Measurements from ENCODE around the gene COL4A6. TPM values are rescaled to one million over a fixed set of nuclear protein-coding genes. Genes with fewer than 3 reads are reported as not detected.

Gene COL4A6
- total RNA-seq, 1 donor from 2014 or later: 1.0 TPM

DNA sequence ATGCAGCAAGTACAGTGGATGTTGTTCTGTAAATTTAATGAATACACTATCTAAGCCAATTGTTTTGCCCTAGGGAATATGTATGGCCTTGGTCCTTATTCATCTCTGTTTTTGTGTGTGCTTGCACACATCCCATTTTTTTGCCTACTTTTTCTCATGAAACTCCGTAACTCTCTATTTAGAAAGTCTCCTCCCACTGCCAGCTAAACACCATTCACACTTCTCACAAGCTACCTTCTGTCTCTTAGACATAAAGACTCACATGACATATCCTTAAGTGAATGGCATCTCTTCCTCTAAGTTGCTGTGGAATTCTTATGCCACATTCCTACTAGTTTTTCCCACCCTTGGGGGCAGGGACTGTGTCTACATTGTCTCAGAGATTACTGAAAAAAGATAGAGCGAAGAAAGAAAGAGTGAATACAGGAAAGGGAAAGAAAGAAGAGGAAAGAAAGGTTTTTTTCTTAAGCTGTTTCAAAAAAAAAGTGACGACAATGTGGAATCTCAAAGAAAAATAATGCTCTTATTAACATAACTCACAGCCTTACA, 229.1 kb downstream of the COL4A6 start:
- Histone ChIP-seq H3K4me1 (ENCODE audit: control insufficient read depth in 3 of 3, insufficient read depth in 3 of 3, low read length in 3 of 3) (no peaks in the 10 kb centered on the region), H3K9me3 (ENCODE audit: control insufficient read depth in 3 of 3, low read length in 3 of 3) (no peaks in the 10 kb centered on the region), H3K27me3 (ENCODE audit: control insufficient read depth in 3 of 3, insufficient read depth in 3 of 3, low read length in 3 of 3) (peaks cover 0 to 20% (median 0%) of the 10 kb centered on the region in 3 donors), H3K9ac (ENCODE audit: low read depth in 1 of 3, low read length in 3 of 3) (no peak overlapping the region), H3K27ac (ENCODE audit: low read depth, low read length) (no peak overlapping the region), H3K36me3 (ENCODE audit: control insufficient read depth in 3 of 3, insufficient read depth in 3 of 3, low read length in 3 of 3) (no peaks in the 10 kb centered on the region), H3K4me3 (ENCODE audit: low read length in 3 of 3) (no peak overlapping the region)

DNA sequence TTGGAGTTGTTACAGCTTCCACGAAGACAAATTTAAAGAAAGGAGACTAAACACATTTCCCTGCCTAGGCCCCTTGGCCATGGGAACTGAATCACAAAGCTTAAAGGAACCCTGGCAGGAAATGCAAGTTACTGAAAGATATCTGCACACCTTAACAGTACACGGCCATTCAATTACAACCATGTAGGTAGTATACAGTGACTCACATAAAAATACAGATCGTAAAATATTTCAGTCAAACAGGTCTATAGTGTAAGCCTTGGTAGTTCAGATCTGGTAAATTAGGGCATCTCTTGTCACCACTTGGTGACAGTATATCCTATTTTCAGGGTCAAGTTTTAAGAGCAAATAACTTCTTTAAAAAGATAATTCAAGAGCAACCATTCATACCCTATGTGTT, 234.7 kb downstream of the COL4A6 start:
- Histone ChIP-seq H3K9ac (ENCODE audit: low read depth in 1 of 3, low read length in 3 of 3) (no peak overlapping the region), H3K4me3 (ENCODE audit: low read length in 3 of 3) (no peak overlapping the region), H3K27me3 (ENCODE audit: control insufficient read depth in 3 of 3, insufficient read depth in 3 of 3, low read length in 3 of 3) (peaks cover 0 to 17% (median 0%) of the 10 kb centered on the region in 3 donors), H3K4me1 (ENCODE audit: control insufficient read depth in 3 of 3, insufficient read depth in 3 of 3, low read length in 3 of 3) (no peaks in the 10 kb centered on the region), H3K27ac (ENCODE audit: low read depth, low read length) (no peak overlapping the region), H3K36me3 (ENCODE audit: control insufficient read depth in 3 of 3, insufficient read depth in 3 of 3, low read length in 3 of 3) (no peaks in the 10 kb centered on the region), H3K9me3 (ENCODE audit: control insufficient read depth in 3 of 3, low read length in 3 of 3) (no peaks in the 10 kb centered on the region)

DNA sequence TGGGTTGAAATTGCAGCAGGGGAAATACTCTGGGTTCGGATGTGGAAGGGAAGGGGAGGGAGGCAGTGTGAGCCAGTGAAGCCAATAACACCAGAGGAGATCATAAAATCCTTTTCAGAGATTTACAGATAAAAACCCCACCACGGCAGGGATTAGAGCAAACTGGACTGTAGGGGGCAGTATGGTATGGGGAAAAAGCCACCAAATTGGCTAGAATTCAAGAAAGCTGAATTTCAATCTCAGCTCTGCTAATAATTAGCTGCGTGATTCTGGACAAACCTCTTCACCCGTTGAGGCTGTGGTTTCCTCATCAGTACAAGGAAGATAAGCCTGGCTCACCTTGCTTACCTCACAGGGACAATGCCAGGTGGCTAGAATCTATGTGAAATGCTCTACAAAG, 238.5 kb downstream of the COL4A6 start:
- Histone ChIP-seq H3K4me1 (ENCODE audit: control insufficient read depth in 3 of 3, insufficient read depth in 3 of 3, low read length in 3 of 3) (no peaks in the 10 kb centered on the region), H3K36me3 (ENCODE audit: control insufficient read depth in 3 of 3, insufficient read depth in 3 of 3, low read length in 3 of 3) (no peaks in the 10 kb centered on the region), H3K4me3 (ENCODE audit: low read length in 3 of 3) (no peak overlapping the region), H3K9ac (ENCODE audit: low read depth in 1 of 3, low read length in 3 of 3) (no peak overlapping the region), H3K27me3 (ENCODE audit: control insufficient read depth in 3 of 3, insufficient read depth in 3 of 3, low read length in 3 of 3) (peaks cover 0 to 14% (median 0%) of the 10 kb centered on the region in 3 donors), H3K9me3 (ENCODE audit: control insufficient read depth in 3 of 3, low read length in 3 of 3) (no peaks in the 10 kb centered on the region), H3K27ac (ENCODE audit: low read depth, low read length) (no peak overlapping the region)

DNA sequence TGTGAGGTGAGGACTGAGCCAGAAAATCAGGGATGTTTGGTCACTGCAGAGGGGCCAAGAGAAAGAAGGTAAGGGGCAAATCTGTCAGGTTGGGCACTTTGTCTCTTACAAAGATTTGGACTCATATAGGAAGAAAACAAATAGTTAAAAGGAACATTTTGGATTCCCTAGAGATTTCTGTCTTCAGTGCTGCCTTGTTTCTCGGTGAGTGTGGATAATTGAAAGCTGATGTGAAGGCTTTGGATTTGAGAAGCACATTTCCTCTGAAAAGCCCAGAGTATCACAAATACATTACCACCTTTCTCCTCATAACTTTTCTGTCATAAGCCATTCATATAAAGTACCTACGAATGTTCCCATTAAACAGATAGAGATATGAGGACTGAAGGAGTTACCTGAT, 239.2 kb downstream of the COL4A6 start:
- no peak overlapping the region for H3K9ac ChIP-seq (ENCODE audit: low read depth in 1 of 3, low read length in 3 of 3)
- H3K36me3 ChIP-seq (ENCODE audit: control insufficient read depth in 3 of 3, insufficient read depth in 3 of 3, low read length in 3 of 3): no peaks in the 10 kb centered on the region
- H3K27me3 ChIP-seq (ENCODE audit: control insufficient read depth in 3 of 3, insufficient read depth in 3 of 3, low read length in 3 of 3): peaks cover 0 to 14% (median 0%) of the 10 kb centered on the region in 3 donors
- no peaks in the 10 kb centered on the region for H3K9me3 ChIP-seq (ENCODE audit: control insufficient read depth in 3 of 3, low read length in 3 of 3)
- no peak overlapping the region for H3K27ac ChIP-seq (ENCODE audit: low read depth, low read length)
- H3K4me3 ChIP-seq (ENCODE audit: low read length in 3 of 3): no peak overlapping the region
- no peaks in the 10 kb centered on the region for H3K4me1 ChIP-seq (ENCODE audit: control insufficient read depth in 3 of 3, insufficient read depth in 3 of 3, low read length in 3 of 3)

DNA sequence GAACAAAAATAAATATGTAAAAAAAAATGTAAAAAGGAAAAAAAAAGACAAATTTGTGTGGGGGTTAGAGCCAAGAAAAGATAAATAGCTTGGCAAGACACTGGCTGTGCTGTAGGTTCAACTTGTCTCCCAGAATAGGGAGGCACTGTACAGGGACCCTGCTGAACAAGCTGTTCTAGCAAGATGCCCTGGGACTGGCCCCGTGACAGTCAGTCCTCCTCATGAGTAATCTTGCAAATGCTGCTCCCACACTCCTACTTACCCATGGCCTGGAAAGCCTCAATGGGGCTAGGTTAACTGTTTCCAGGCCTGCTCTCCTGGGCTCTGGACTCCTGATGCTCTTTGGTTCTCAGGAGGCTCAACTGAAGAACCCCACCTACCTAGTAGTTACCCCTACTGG, 239.8 kb downstream of the COL4A6 start:
- Histone ChIP-seq H3K4me3 (ENCODE audit: low read length in 3 of 3) (no peak overlapping the region), H3K4me1 (ENCODE audit: control insufficient read depth in 3 of 3, insufficient read depth in 3 of 3, low read length in 3 of 3) (no peaks in the 10 kb centered on the region), H3K9ac (ENCODE audit: low read depth in 1 of 3, low read length in 3 of 3) (no peak overlapping the region), H3K9me3 (ENCODE audit: control insufficient read depth in 3 of 3, low read length in 3 of 3) (no peaks in the 10 kb centered on the region), H3K36me3 (ENCODE audit: control insufficient read depth in 3 of 3, insufficient read depth in 3 of 3, low read length in 3 of 3) (no peaks in the 10 kb centered on the region), H3K27me3 (ENCODE audit: control insufficient read depth in 3 of 3, insufficient read depth in 3 of 3, low read length in 3 of 3) (peaks cover 0 to 14% (median 0%) of the 10 kb centered on the region in 3 donors), H3K27ac (ENCODE audit: low read depth, low read length) (no peak overlapping the region)

DNA sequence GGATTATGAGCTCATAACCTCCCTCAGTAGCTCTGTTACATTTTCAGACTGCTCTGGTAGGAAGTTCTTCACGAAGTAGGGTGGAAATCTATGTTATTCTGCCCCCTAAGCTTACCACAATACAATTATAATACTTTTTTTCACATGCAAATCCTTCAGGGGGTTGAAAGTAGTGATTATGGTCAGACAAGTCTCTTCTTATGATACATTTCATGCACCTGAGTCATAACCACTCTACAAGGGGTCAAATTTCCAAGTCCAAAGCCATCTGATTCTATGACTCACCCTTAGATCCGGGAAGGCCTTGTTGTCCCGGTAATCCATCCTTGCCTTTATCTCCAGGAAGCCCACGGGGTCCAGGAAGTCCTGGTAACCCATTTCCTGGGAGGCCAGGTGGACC, 251.4 kb downstream of the COL4A6 start:
- Histone ChIP-seq H3K36me3 (ENCODE audit: control insufficient read depth in 3 of 3, insufficient read depth in 3 of 3, low read length in 3 of 3) (no peaks in the 10 kb centered on the region), H3K4me1 (ENCODE audit: control insufficient read depth in 3 of 3, insufficient read depth in 3 of 3, low read length in 3 of 3) (no peaks in the 10 kb centered on the region), H3K27ac (ENCODE audit: low read depth, low read length) (no peak overlapping the region), H3K27me3 (ENCODE audit: control insufficient read depth in 3 of 3, insufficient read depth in 3 of 3, low read length in 3 of 3) (peaks cover 0 to 12% (median 0%) of the 10 kb centered on the region in 3 donors), H3K9me3 (ENCODE audit: control insufficient read depth in 3 of 3, low read length in 3 of 3) (no peaks in the 10 kb centered on the region), H3K9ac (ENCODE audit: low read depth in 1 of 3, low read length in 3 of 3) (no peak overlapping the region), H3K4me3 (ENCODE audit: low read length in 3 of 3) (no peak overlapping the region)

DNA sequence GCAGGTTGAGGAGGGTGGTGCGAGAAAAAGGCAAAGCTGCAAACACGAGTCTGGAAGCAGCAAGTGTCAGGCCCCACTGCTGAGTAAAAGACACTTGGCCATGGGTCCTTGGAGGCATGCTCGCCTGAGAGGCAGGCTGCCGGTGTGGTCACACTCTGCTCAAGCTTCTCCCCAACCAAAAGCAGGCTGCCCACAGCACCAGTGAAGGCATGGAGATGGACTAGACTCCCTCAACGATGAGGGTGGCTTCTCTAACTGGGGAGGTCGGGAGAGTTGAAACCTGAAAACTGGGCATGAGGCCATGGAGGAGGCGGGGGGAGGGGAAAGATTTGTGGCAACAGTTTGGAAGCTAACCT, 260.1 kb downstream of the COL4A6 start:
- Histone ChIP-seq H3K4me1 (ENCODE audit: control insufficient read depth in 3 of 3, insufficient read depth in 3 of 3, low read length in 3 of 3) (no peaks in the 10 kb centered on the region), H3K27me3 (ENCODE audit: control insufficient read depth in 3 of 3, insufficient read depth in 3 of 3, low read length in 3 of 3) (peaks cover 0 to 14% (median 0%) of the 10 kb centered on the region in 3 donors), H3K9me3 (ENCODE audit: control insufficient read depth in 3 of 3, low read length in 3 of 3) (no peaks in the 10 kb centered on the region), H3K36me3 (ENCODE audit: control insufficient read depth in 3 of 3, insufficient read depth in 3 of 3, low read length in 3 of 3) (no peaks in the 10 kb centered on the region), H3K4me3 (ENCODE audit: low read length in 3 of 3) (no peak overlapping the region), H3K27ac (ENCODE audit: low read depth, low read length) (no peak overlapping the region), H3K9ac (ENCODE audit: low read depth in 1 of 3, low read length in 3 of 3) (no peak overlapping the region)

DNA sequence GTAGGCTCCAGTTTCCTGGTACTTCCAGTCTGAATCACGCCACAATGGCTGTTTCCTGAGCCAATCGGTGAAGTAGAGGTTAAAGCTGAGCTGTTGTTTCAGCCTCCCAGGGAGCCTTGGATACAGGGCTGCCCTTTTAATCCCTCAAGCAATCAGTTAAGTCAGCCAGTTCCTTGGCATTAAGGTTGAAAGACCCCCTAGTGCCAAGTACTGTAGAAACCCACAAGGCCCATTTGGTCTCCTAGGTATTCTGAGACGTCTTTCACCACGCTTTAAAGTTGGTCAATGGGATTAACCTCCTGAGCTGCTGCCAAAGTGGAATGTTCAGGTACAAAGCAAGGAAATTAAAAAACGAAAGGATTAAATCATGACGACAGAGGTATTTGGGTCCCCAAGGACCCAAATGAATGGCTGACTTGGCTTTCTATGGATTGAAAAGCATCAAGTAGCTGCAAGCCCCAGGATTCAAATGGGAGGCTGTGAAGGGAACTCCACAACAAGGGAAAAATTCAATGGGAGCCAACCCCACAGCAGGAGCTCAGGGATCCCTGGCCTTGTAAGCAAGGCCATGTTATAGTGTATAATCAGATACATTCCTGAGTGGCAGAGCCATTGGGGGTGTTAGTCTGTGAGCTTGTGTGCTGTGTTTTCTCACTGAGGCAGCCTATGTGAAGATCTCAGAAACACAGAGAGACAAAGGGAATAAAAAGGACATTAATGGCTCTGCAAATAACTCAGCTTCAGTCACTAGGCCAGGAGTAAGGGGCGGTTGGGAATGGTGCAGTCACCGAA, 260.7 kb downstream of the COL4A6 start:
- Histone ChIP-seq H3K9ac (ENCODE audit: low read depth in 1 of 3, low read length in 3 of 3) (no peak overlapping the region), H3K4me3 (ENCODE audit: low read length in 3 of 3) (no peak overlapping the region), H3K9me3 (ENCODE audit: control insufficient read depth in 3 of 3, low read length in 3 of 3) (no peaks in the 10 kb centered on the region), H3K27me3 (ENCODE audit: control insufficient read depth in 3 of 3, insufficient read depth in 3 of 3, low read length in 3 of 3) (peaks cover 0 to 14% (median 0%) of the 10 kb centered on the region in 3 donors), H3K27ac (ENCODE audit: low read depth, low read length) (no peak overlapping the region), H3K36me3 (ENCODE audit: control insufficient read depth in 3 of 3, insufficient read depth in 3 of 3, low read length in 3 of 3) (no peaks in the 10 kb centered on the region), H3K4me1 (ENCODE audit: control insufficient read depth in 3 of 3, insufficient read depth in 3 of 3, low read length in 3 of 3) (no peaks in the 10 kb centered on the region)

DNA sequence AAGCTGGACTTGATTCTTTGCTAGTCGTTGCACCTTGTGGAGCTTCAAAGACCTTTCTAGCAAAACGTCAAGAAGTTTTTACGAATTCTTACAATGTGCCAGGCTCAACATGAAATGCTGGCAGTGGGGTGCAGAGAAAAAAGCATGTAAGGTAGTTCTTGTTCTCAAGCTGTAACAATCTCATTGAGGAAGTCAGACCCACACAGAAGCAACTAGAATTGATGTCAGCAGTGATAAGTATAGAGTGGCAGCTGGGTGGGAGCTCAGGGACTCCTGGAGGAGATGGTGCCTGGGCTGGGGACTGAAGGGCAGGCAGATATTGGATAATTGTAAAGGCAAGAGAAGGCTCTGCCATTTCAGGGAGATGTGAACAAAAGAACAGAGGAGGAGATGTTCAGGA, 264.3 kb downstream of the COL4A6 start:
- H3K4me1 ChIP-seq (ENCODE audit: control insufficient read depth in 3 of 3, insufficient read depth in 3 of 3, low read length in 3 of 3): no peaks in the 10 kb centered on the region
- H3K9me3 ChIP-seq (ENCODE audit: control insufficient read depth in 3 of 3, low read length in 3 of 3): no peaks in the 10 kb centered on the region
- peaks cover 0 to 13% (median 0%) of the 10 kb centered on the region in 3 donors for H3K27me3 ChIP-seq (ENCODE audit: control insufficient read depth in 3 of 3, insufficient read depth in 3 of 3, low read length in 3 of 3)
- no peak overlapping the region for H3K4me3 ChIP-seq (ENCODE audit: low read length in 3 of 3)
- H3K9ac ChIP-seq (ENCODE audit: low read depth in 1 of 3, low read length in 3 of 3): no peak overlapping the region
- no peaks in the 10 kb centered on the region for H3K36me3 ChIP-seq (ENCODE audit: control insufficient read depth in 3 of 3, insufficient read depth in 3 of 3, low read length in 3 of 3)
- H3K27ac ChIP-seq (ENCODE audit: low read depth, low read length): no peak overlapping the region

DNA sequence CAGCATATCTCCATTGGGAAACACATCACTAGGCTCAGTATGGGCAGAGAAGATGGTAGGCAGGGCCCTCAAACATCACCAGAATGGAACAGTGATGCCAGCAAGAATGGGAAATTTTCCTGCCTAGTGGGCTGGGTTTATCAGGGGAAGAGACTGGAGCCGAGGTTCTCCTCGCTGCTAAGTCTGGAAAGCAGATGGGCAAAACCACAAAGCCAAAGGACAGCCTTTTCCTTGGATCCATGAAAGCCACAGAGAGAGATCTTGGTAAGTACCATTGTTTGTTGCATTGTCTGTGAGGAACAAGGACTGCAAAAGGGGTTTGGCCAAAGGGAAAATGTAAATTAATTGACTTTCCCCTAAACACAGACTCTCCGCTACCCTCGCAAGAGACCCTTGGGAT, 266.6 kb downstream of the COL4A6 start:
- Histone ChIP-seq H3K4me1 (ENCODE audit: control insufficient read depth in 3 of 3, insufficient read depth in 3 of 3, low read length in 3 of 3) (no peaks in the 10 kb centered on the region), H3K27ac (ENCODE audit: low read depth, low read length) (no peak overlapping the region), H3K9ac (ENCODE audit: low read depth in 1 of 3, low read length in 3 of 3) (no peak overlapping the region), H3K27me3 (ENCODE audit: control insufficient read depth in 3 of 3, insufficient read depth in 3 of 3, low read length in 3 of 3) (peaks cover 0 to 13% (median 0%) of the 10 kb centered on the region in 3 donors), H3K4me3 (ENCODE audit: low read length in 3 of 3) (no peak overlapping the region), H3K36me3 (ENCODE audit: control insufficient read depth in 3 of 3, insufficient read depth in 3 of 3, low read length in 3 of 3) (no peaks in the 10 kb centered on the region), H3K9me3 (ENCODE audit: control insufficient read depth in 3 of 3, low read length in 3 of 3) (no peaks in the 10 kb centered on the region)
